Measurements from ENCODE around the gene ATF6. TPM values are rescaled to one million over a fixed set of nuclear protein-coding genes. Genes with fewer than 3 reads are reported as not detected.

Gene ATF6
- total RNA-seq, 1 experiment from 2014 or later: 10.6 TPM

DNA sequence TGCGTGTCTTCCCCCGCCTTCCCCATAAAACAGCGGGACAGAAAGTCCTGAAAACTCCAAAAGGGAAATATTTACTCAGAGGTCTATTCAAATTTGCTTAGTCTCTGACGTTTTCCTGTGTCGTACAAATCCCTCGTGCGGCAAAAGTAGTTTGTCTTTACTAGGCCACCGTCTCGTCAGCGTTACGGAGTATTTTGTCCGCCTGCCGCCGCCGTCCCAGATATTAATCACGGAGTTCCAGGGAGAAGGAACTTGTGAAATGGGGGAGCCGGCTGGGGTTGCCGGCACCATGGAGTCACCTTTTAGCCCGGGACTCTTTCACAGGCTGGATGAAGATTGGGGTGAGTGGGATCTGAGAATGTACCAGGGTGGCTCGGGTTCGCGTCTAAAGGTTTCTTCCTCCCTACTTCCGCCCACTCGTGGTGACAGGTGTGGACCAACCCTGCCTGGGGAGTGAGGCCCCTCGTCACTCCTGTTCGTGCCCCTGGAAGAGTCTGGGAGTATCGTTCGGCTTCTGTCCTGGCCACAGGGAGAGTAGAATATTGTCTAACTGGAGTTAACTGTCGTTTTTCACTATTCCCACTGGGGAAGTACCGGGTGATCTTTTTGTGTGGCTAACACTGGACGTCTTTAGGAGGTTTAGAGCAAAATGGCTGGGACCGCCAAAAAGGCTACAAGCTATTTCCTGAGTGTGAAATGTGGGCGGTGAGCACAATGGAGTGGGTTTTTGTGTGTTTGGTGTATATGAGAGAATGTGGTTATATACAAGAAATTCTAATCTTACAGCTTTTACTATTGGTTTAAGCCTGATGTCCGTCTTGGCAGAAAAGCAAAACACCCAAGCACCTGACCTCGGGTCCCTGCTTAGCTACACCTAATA lies at the start of gene ATF6 (continued):
- no peak for TF ChIP-seq RELA (CRISPR knock-in tag; IDR thresholded peaks at IDR 0.05; ENCODE audit: borderline replicate concordance)
- TF ChIP-seq, protein P1, sequence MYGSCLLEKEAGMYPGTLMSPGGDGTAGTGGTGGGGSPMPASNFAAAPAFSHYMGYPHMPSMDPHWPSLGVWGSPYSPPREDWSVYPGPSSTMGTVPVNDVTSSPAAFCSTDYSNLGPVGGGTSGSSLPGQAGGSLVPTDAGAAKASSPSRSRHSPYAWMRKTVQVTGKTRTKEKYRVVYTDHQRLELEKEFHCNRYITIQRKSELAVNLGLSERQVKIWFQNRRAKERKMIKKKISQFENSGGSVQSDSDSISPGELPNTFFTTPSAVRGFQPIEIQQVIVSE (CRISPR knock-in tag; IDR thresholded peaks at IDR 0.05; ENCODE audit: borderline replicate concordance): no peak
- no peak for TF ChIP-seq SOX15 (CRISPR knock-in tag; IDR thresholded peaks at IDR 0.05)
- TF ChIP-seq MXD4 (CRISPR knock-in tag; IDR thresholded peaks at IDR 0.05; ENCODE audit: borderline replicate concordance): no peak
- TF ChIP-seq, protein P2, sequence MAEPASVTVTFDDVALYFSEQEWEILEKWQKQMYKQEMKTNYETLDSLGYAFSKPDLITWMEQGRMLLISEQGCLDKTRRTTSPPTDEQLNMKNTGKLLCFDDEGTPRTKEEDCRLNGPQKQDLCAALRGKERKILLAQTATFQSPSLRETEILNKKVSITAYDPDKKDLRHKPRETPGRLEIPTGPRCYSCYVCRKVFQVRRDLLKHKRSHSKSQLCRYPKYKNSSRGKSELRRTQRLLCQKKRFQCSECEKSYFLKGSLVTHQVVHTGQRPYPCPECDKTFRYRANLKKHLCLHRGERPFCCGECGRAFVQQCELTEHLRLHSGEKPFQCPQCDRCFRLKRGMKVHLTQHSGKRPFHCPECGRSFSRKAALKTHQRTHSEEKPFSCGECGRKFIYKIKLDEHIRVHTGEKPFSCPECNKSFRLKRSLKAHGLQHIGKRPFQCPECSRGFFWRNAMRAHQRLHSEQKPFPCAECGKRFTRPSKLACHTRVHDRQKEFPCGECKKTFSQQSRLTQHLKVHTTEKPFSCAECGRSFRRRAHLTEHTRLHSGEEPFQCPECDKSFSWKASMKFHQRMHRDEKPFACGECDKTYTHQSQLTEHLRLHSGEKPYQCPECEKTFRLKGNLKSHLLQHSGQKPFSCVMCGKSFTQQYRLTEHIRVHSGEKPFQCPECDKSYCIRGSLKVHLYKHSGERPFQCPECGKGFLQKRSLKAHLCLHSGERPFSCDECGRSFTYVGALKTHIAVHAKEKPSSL (CRISPR knock-in tag; conservative IDR thresholded peaks at IDR 0.05): no peak
- TF ChIP-seq, protein P3, sequence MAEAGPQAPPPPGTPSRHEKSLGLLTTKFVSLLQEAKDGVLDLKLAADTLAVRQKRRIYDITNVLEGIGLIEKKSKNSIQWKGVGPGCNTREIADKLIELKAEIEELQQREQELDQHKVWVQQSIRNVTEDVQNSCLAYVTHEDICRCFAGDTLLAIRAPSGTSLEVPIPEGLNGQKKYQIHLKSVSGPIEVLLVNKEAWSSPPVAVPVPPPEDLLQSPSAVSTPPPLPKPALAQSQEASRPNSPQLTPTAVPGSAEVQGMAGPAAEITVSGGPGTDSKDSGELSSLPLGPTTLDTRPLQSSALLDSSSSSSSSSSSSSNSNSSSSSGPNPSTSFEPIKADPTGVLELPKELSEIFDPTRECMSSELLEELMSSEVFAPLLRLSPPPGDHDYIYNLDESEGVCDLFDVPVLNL (CRISPR knock-in tag; IDR thresholded peaks at IDR 0.05; ENCODE audit: borderline replicate concordance, low read depth): no peak
- TF ChIP-seq ZNF232 (CRISPR knock-in tag; IDR thresholded peaks at IDR 0.05): no peak
- TF ChIP-seq, protein P4, sequence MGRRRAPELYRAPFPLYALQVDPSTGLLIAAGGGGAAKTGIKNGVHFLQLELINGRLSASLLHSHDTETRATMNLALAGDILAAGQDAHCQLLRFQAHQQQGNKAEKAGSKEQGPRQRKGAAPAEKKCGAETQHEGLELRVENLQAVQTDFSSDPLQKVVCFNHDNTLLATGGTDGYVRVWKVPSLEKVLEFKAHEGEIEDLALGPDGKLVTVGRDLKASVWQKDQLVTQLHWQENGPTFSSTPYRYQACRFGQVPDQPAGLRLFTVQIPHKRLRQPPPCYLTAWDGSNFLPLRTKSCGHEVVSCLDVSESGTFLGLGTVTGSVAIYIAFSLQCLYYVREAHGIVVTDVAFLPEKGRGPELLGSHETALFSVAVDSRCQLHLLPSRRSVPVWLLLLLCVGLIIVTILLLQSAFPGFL (CRISPR knock-in tag; IDR thresholded peaks at IDR 0.05; ENCODE audit: borderline replicate concordance): no peak
- TF ChIP-seq ZNF121 (CRISPR knock-in tag; IDR thresholded peaks at IDR 0.05): no peak
- TF ChIP-seq, protein P5, sequence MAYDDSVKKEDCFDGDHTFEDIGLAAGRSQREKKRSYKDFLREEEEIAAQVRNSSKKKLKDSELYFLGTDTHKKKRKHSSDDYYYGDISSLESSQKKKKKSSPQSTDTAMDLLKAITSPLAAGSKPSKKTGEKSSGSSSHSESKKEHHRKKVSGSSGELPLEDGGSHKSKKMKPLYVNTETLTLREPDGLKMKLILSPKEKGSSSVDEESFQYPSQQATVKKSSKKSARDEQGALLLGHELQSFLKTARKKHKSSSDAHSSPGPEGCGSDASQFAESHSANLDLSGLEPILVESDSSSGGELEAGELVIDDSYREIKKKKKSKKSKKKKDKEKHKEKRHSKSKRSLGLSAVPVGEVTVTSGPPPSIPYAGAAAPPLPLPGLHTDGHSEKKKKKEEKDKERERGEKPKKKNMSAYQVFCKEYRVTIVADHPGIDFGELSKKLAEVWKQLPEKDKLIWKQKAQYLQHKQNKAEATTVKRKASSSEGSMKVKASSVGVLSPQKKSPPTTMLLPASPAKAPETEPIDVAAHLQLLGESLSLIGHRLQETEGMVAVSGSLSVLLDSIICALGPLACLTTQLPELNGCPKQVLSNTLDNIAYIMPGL (CRISPR knock-in tag; IDR thresholded peaks at IDR 0.05): peak; percentile 76; the same call in 1 of the 2 replicates
- TF ChIP-seq, protein P6, sequence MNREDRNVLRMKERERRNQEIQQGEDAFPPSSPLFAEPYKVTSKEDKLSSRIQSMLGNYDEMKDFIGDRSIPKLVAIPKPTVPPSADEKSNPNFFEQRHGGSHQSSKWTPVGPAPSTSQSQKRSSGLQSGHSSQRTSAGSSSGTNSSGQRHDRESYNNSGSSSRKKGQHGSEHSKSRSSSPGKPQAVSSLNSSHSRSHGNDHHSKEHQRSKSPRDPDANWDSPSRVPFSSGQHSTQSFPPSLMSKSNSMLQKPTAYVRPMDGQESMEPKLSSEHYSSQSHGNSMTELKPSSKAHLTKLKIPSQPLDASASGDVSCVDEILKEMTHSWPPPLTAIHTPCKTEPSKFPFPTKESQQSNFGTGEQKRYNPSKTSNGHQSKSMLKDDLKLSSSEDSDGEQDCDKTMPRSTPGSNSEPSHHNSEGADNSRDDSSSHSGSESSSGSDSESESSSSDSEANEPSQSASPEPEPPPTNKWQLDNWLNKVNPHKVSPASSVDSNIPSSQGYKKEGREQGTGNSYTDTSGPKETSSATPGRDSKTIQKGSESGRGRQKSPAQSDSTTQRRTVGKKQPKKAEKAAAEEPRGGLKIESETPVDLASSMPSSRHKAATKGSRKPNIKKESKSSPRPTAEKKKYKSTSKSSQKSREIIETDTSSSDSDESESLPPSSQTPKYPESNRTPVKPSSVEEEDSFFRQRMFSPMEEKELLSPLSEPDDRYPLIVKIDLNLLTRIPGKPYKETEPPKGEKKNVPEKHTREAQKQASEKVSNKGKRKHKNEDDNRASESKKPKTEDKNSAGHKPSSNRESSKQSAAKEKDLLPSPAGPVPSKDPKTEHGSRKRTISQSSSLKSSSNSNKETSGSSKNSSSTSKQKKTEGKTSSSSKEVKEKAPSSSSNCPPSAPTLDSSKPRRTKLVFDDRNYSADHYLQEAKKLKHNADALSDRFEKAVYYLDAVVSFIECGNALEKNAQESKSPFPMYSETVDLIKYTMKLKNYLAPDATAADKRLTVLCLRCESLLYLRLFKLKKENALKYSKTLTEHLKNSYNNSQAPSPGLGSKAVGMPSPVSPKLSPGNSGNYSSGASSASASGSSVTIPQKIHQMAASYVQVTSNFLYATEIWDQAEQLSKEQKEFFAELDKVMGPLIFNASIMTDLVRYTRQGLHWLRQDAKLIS (CRISPR knock-in tag; IDR thresholded peaks at IDR 0.05; ENCODE audit: borderline replicate concordance): no peak
- no peak for TF ChIP-seq FOXK1 (CRISPR knock-in tag; IDR thresholded peaks at IDR 0.05)
- 0 out of 2 replicates have a peak, but pooled peaks have one; percentile 1 for TF ChIP-seq ZNF219 (CRISPR knock-in tag; IDR thresholded peaks at IDR 0.05; ENCODE audit: borderline replicate concordance)
- peak; percentile 34; the same call in 1 of the 2 replicates for TF ChIP-seq GABPB1 (CRISPR knock-in tag; IDR thresholded peaks at IDR 0.05)

All from WTC11 (cell line).